ENCODE results near the gene COMTD1. TPM values are rescaled to one million over a fixed set of nuclear protein-coding genes. Genes with fewer than 3 reads are reported as not detected.

COMTD1 gene
- total RNA-seq, 1 donor from 2014 or later: 15.7 TPM

DNA sequence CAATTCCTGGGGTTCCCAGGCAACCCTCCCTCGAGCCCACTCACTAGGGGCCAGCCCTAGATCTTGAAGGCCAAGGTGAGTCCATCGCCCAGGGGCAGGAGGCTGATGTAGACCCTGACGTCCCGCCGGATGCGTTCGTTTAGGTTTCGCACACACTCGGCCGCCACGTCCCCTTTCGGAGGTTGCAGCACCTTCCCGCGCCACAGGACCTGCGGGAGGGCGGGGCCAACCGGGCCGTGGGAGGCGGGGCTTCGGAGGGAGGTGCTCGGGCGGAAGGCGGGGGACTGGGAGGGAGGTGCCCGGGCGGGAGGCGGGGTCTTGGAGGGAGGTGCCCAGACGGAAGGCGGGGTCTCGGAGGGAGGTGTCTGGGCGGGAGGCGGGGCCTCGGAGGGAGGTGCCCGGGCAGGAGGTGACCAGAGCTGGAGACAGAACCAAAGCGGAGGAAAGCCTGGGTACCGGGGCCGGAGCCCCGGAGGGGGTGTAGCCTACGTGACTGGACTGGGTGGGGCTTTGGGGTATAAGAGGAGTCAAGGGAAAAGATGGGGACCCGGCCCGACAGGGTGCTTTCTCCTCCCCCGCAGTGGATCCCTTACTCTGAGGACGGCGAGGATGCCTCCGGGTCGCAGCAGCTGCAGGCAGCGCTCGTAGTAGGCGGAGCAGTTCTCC is 1.6 kb downstream of the COMTD1 start:
- Mint-ChIP-seq H3K27me3 (ENCODE audit: low read depth) (no peaks in the 10 kb centered on the region), H3K27ac (ENCODE audit: unreplicated experiment) (peak overlapping the region; percentile 80), H3K9me3 (ENCODE audit: low read depth) (no peaks in the 10 kb centered on the region), H3K36me3 (ENCODE audit: low read depth) (peaks cover 15% of the 10 kb centered on the region), H3K4me3 (ENCODE audit: unreplicated experiment) (peak overlapping the region; percentile 68), H3K4me1 (ENCODE audit: low read depth) (peaks cover 24% of the 10 kb centered on the region)
- peak; percentile 96 for DNase-seq (ENCODE audit: low spot score)
- TF ChIP-seq, protein P1, sequence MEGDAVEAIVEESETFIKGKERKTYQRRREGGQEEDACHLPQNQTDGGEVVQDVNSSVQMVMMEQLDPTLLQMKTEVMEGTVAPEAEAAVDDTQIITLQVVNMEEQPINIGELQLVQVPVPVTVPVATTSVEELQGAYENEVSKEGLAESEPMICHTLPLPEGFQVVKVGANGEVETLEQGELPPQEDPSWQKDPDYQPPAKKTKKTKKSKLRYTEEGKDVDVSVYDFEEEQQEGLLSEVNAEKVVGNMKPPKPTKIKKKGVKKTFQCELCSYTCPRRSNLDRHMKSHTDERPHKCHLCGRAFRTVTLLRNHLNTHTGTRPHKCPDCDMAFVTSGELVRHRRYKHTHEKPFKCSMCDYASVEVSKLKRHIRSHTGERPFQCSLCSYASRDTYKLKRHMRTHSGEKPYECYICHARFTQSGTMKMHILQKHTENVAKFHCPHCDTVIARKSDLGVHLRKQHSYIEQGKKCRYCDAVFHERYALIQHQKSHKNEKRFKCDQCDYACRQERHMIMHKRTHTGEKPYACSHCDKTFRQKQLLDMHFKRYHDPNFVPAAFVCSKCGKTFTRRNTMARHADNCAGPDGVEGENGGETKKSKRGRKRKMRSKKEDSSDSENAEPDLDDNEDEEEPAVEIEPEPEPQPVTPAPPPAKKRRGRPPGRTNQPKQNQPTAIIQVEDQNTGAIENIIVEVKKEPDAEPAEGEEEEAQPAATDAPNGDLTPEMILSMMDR (IDR thresholded peaks at IDR 0.05): no peak

DNA sequence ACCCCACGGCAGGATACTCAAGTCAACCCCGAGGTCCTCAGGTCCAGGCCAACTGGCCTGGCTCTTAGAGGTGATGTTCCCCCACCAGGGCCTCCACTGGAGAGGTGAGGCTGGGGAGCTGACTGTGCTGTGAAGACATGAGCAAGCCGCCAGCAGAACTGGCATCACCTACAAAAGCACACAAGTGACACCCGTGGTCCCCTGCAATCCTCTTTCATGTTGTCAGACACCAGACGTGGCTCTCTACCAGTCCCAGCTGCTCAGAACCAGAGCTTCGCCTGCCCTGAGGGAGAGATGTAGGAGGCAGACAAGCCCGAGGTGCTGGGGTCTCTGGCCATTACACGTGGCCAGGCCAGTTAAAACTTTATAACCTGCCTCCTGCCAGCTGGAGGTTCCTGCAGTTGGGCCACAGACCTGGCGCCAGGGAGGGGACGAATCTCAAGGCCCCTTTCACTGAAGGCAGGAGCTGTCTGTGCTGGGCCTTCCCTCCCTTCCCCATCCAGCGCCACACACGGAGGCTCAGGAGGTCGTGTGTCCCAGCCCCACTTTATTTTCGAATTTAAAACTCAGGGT is 2.2 kb downstream of the COMTD1 start:
- no peaks in the 10 kb centered on the region for H3K27me3 Mint-ChIP-seq (ENCODE audit: low read depth)
- no peak for DNase-seq (ENCODE audit: low spot score)
- H3K36me3 Mint-ChIP-seq (ENCODE audit: low read depth): peaks cover 16% of the 10 kb centered on the region
- peaks cover 30% of the 10 kb centered on the region for H3K4me1 Mint-ChIP-seq (ENCODE audit: low read depth)
- no peak overlapping the region for H3K4me3 Mint-ChIP-seq (ENCODE audit: unreplicated experiment)
- H3K9me3 Mint-ChIP-seq (ENCODE audit: low read depth): no peaks in the 10 kb centered on the region
- TF ChIP-seq, protein P1 (IDR thresholded peaks at IDR 0.05): no peak
- H3K27ac Mint-ChIP-seq (ENCODE audit: unreplicated experiment): peak overlapping the region; percentile 79

- Mint-ChIP-seq H3K36me3 (ENCODE audit: low read depth) (peaks cover 19% of the 10 kb centered on the region), H3K27me3 (ENCODE audit: low read depth) (no peaks in the 10 kb centered on the region), H3K27ac (ENCODE audit: unreplicated experiment) (peak overlapping the region; percentile 14), H3K9me3 (ENCODE audit: low read depth) (no peaks in the 10 kb centered on the region), H3K4me1 (ENCODE audit: low read depth) (peaks cover 40% of the 10 kb centered on the region), H3K4me3 (ENCODE audit: unreplicated experiment) (no peak overlapping the region)
- no peak for DNase-seq (ENCODE audit: low spot score)
- TF ChIP-seq, protein P1 (IDR thresholded peaks at IDR 0.05): no peak
These were observed 3.8 kb downstream of the COMTD1 start for GRCh38 chr10:75231672-75232581.

GRCh38 chr10:75230600-75231038 is 5.1 kb downstream of the COMTD1 start:
- H3K27me3 Mint-ChIP-seq (ENCODE audit: low read depth): no peaks in the 10 kb centered on the region
- DNase-seq (ENCODE audit: low spot score): no peak
- H3K4me1 Mint-ChIP-seq (ENCODE audit: low read depth): peaks cover 49% of the 10 kb centered on the region
- H3K27ac Mint-ChIP-seq (ENCODE audit: unreplicated experiment): peak overlapping the region; percentile 91
- peaks cover 19% of the 10 kb centered on the region for H3K36me3 Mint-ChIP-seq (ENCODE audit: low read depth)
- TF ChIP-seq, protein P1 (IDR thresholded peaks at IDR 0.05): peak; percentile 93
- H3K9me3 Mint-ChIP-seq (ENCODE audit: low read depth): no peaks in the 10 kb centered on the region
- H3K4me3 Mint-ChIP-seq (ENCODE audit: unreplicated experiment): no peak overlapping the region

GRCh38 chr10:75229971-75230370 is 5.8 kb downstream of the COMTD1 start:
- Mint-ChIP-seq H3K9me3 (ENCODE audit: low read depth) (no peaks in the 10 kb centered on the region), H3K4me1 (ENCODE audit: low read depth) (peaks cover 55% of the 10 kb centered on the region), H3K27ac (ENCODE audit: unreplicated experiment) (peak overlapping the region; percentile 78)

More at GRCh38 chr10:75229971-75230370, 5.8 kb downstream of the COMTD1 start:
- H3K4me3 Mint-ChIP-seq (ENCODE audit: unreplicated experiment): no peak overlapping the region
- no peaks in the 10 kb centered on the region for H3K27me3 Mint-ChIP-seq (ENCODE audit: low read depth)
- H3K36me3 Mint-ChIP-seq (ENCODE audit: low read depth): peaks cover 19% of the 10 kb centered on the region
- DNase-seq (ENCODE audit: low spot score): no peak
- TF ChIP-seq, protein P1 (IDR thresholded peaks at IDR 0.05): no peak

Data from chondrocyte (in vitro differentiated cells).